Neural cell (in vitro differentiated cells): ENCODE data around the gene AADACL2. TPM values are rescaled to one million over a fixed set of nuclear protein-coding genes. Genes with fewer than 3 reads are reported as not detected.

Experiments used
- H2AFZ ChIP-seq: fragments of 200-600, 300-800 bp; sonication (generic), shearing (Covaris generic); 2 replicates; pipeline ENCODE4 v1.6.0; 2014; ENCODE audit warnings: low read depth, mild to moderate bottlenecking, antibody characterized with exemption, low read length, moderate library complexity
- H3F3A ChIP-seq: fragments of 200-600 bp; shearing (Covaris generic); 2 replicates; pipeline ENCODE4 v1.6.1; 2016; ENCODE audit warnings: mild to moderate bottlenecking, moderate library complexity, mixed read lengths, antibody characterized with exemption, low read length; ENCODE audit not compliant: insufficient read depth, poor library complexity, severe bottlenecking
- H3K27ac ChIP-seq: fragments of 200-600, 300-800 bp; sonication (generic), shearing (Covaris generic); 2 replicates; pipeline ENCODE4 v1.5.1; 2014; ENCODE audit warnings: mild to moderate bottlenecking, low read length, moderate library complexity
- H3K27me3 ChIP-seq: fragments of 300-800, 200-600 bp; sonication (generic), shearing (Covaris generic); 2 replicates; pipeline ENCODE4 v1.6.0; 2014; ENCODE audit warnings: mild to moderate bottlenecking, low read depth, low read length, moderate library complexity; ENCODE audit not compliant: insufficient read depth
- H3K36me3 ChIP-seq: fragments of 300-800, 200-600 bp; sonication (generic), shearing (Covaris generic); 2 replicates; pipeline ENCODE4 v1.5.1; 2014; ENCODE audit warnings: mild to moderate bottlenecking, antibody characterized with exemption, low read length, moderate library complexity; ENCODE audit not compliant: insufficient read depth
- H3K4me2 ChIP-seq: fragments of 300-800, 200-600 bp; sonication (generic), shearing (Covaris generic); 2 replicates; pipeline ENCODE4 v1.6.0; 2014; ENCODE audit warnings: mild to moderate bottlenecking, low read length
- H3K4me3 ChIP-seq: fragments of 300-800, 200-600 bp; sonication (generic), shearing (Covaris generic); 2 replicates; pipeline ENCODE4 v1.5.1; 2014; ENCODE audit warnings: mild to moderate bottlenecking, low read length, moderate library complexity
- H3K79me2 ChIP-seq: fragments of 200-600 bp; shearing (Covaris generic); replicated peaks from 2 replicates; pipeline ENCODE4 v1.6.0; 2014; ENCODE audit warnings: mild to moderate bottlenecking, low read length, moderate library complexity; ENCODE audit not compliant: insufficient read depth
- H3K9ac ChIP-seq: fragments of 300-800, 200-600 bp; sonication (generic), shearing (Covaris generic); 2 replicates; pipeline ENCODE4 v1.6.1; 2016; ENCODE audit warnings: mild to moderate bottlenecking, low read length, mixed read lengths
- H3K9me2 ChIP-seq: fragments of 200-600 bp; shearing (Covaris generic); 2 replicates; pipeline ENCODE4 v1.6.1; 2016; ENCODE audit warnings: mild to moderate bottlenecking, low read length, mixed read lengths; ENCODE audit not compliant: insufficient read depth
- H3K9me3 ChIP-seq: fragments of 200-600, 300-800 bp; sonication (generic), shearing (Covaris generic); 2 replicates; pipeline ENCODE4 v1.6.1; 2016; ENCODE audit warnings: mild to moderate bottlenecking, mixed run types, low read length, moderate library complexity, mixed read lengths
- H4K20me1 ChIP-seq: fragments of 200-600 bp; shearing (Covaris generic); 2 replicates; pipeline ENCODE4 v1.6.1; 2016; ENCODE audit warnings: mild to moderate bottlenecking, mixed run types; ENCODE audit not compliant: insufficient read depth
- CTCF ChIP-seq: fragments of 450-650 bp; IDR thresholded peaks from 2 replicates; pipeline ENCODE4 v1.5.1; 2014; ENCODE audit warnings: antibody characterized with exemption, mild to moderate bottlenecking, moderate library complexity; ENCODE audit not compliant: poor library complexity, severe bottlenecking
- EP300 ChIP-seq: fragments of 450-650 bp; conservative IDR thresholded peaks from 2 replicates; pipeline ENCODE4 v1.6.1; 2014; ENCODE audit warnings: antibody characterized with exemption, mild to moderate bottlenecking, moderate library complexity; ENCODE audit not compliant: poor library complexity, severe bottlenecking
- EZH2 ChIP-seq: fragments of 200-600, 300-800 bp; shearing (Covaris generic), sonication (generic); IDR thresholded peaks from 2 replicates; pipeline ENCODE4 v1.6.1; 2014; ENCODE audit warnings: antibody characterized with exemption, low read length, borderline replicate concordance, mild to moderate bottlenecking; ENCODE audit not compliant: insufficient read depth, poor library complexity, severe bottlenecking
- MXI1 ChIP-seq: fragments of 450-650 bp; conservative IDR thresholded peaks from 2 replicates; pipeline ENCODE4 v1.6.1; 2014; ENCODE audit warnings: antibody characterized with exemption, mild to moderate bottlenecking; ENCODE audit not compliant: poor library complexity, severe bottlenecking
- POLR2AphosphoS5 ChIP-seq: IDR thresholded peaks from 2 replicates; pipeline ENCODE4 v1.6.1; 2012
- RAD21 ChIP-seq: fragments of 450-650 bp; conservative IDR thresholded peaks from 2 replicates; pipeline ENCODE4 v1.6.1; 2014; ENCODE audit warnings: antibody characterized with exemption, mild to moderate bottlenecking, moderate library complexity
- REST ChIP-seq: IDR thresholded peaks from 2 replicates; pipeline ENCODE4 v1.6.1; 2012; ENCODE audit warnings: borderline replicate concordance
- SMC3 ChIP-seq: fragments of 450-650 bp; conservative IDR thresholded peaks from 2 replicates; pipeline ENCODE4 v1.6.1; 2014; ENCODE audit warnings: antibody characterized with exemption, mild to moderate bottlenecking, moderate library complexity; ENCODE audit not compliant: poor library complexity
- TAF1 ChIP-seq: IDR thresholded peaks from 2 replicates; pipeline ENCODE4 v1.6.1; 2012; ENCODE audit warnings: low read depth
- polyA plus RNA-seq: library from polyadenylated mRNA; depleted of rRNA; stranded (reverse); fragments of >200 nt; gene quantifications from 2 replicates; pipeline ENCODE4 v1.2.3, GENCODE V29; 2014

Gene AADACL2
- polyA plus RNA-seq, 1 donor from 2014 or later, result not detected

DNA sequence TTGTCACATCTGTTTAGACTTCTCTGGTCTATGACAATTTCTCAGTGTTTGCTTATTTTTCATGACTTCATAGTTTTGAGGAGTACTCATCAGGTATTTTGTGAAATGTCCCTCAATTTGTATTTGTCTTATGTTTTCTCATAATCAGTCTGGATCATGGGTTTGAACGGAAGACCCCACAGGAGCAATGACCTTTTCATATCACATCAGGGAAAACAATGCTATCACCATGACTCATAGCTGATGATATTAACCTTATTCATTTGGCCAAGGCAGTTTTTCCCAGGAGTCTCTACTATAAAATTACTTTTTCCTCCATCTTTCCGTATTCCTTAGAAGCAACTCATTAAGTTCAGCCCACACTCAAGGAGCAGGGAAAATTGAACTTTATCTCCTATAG lies 32.7 kb downstream of the AADACL2 start:
- Histone ChIP-seq H4K20me1 (no peaks in the 10 kb centered on the region), H3K27ac (no peak overlapping the region), H3K9me2 (no peaks in the 10 kb centered on the region), H3K9ac (no peak overlapping the region), H3F3A (no peaks in the 10 kb centered on the region), H2AFZ (no peak overlapping the region), H3K27me3 (no peaks in the 10 kb centered on the region), H3K9me3 (no peaks in the 10 kb centered on the region), H3K4me2 (no peak overlapping the region), H3K79me2 (no peaks in the 10 kb centered on the region), H3K36me3 (no peaks in the 10 kb centered on the region), H3K4me3 (no peak overlapping the region)
- TF ChIP-seq SMC3 (no peak), EZH2 (no peak), RAD21 (no peak), TAF1 (no peak), POLR2AphosphoS5 (no peak), MXI1 (no peak), REST (no peak), EP300 (no peak), CTCF (no peak)

DNA sequence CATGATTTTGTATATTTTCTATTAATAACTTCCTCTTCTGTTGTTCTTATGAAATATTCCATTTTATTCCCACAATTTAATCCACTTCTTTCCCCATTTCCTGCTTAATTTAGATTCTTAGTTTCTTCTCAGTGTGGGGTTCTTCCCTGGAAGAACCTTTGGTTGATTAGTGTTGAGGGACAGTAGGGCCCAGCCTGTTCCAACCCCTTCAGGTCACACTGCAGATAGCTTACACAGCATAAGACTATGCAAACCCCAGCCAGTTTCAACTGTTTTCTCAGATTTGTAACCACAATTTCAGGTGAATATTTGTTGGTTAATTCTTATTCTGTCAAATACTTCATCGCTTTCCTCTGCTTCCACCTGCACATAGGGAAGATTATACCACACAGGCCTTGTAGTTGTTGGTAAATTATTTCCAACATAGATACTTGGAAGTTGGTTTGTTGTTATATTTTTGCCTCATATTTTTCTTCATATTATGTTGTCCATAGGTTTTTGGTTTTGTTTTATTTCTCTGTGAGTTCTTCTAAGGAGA lies 34.7 kb downstream of the AADACL2 start:
- H3K9ac ChIP-seq, result no peak overlapping the region
- H3K4me3 ChIP-seq, result no peak overlapping the region
- no peaks in the 10 kb centered on the region for H3K79me2 ChIP-seq
- no peaks in the 10 kb centered on the region for H3K27me3 ChIP-seq
- no peak overlapping the region for H2AFZ ChIP-seq
- H3K9me3 ChIP-seq, result no peaks in the 10 kb centered on the region
- no peaks in the 10 kb centered on the region for H4K20me1 ChIP-seq
- H3F3A ChIP-seq, result no peaks in the 10 kb centered on the region
- TF ChIP-seq RAD21, result no peak
- no peak overlapping the region for H3K27ac ChIP-seq
- no peak overlapping the region for H3K4me2 ChIP-seq
- no peaks in the 10 kb centered on the region for H3K9me2 ChIP-seq
- H3K36me3 ChIP-seq, result no peaks in the 10 kb centered on the region

- Histone ChIP-seq H2AFZ (no peak overlapping the region), H3K79me2 (no peaks in the 10 kb centered on the region), H3K4me3 (no peak overlapping the region), H3K27ac (no peak overlapping the region), H3K9me2 (no peaks in the 10 kb centered on the region), H3K9me3 (no peaks in the 10 kb centered on the region), H3K36me3 (no peaks in the 10 kb centered on the region), H3K4me2 (no peak overlapping the region), H3F3A (no peaks in the 10 kb centered on the region), H3K9ac (no peak overlapping the region), H4K20me1 (no peaks in the 10 kb centered on the region), H3K27me3 (no peaks in the 10 kb centered on the region)
- TF ChIP-seq EP300 (no peak), MXI1 (no peak), POLR2AphosphoS5 (no peak), RAD21 (no peak), EZH2 (no peak), TAF1 (no peak), SMC3 (no peak), REST (no peak), CTCF (no peak)
Observed at GRCh38 chr3:151769175-151769574, 35.4 kb downstream of the AADACL2 start.
